ENCODE data around the gene TEX264. TPM values are rescaled to one million over a fixed set of nuclear protein-coding genes. Genes with fewer than 3 reads are reported as not detected.

TEX264 gene
- total and polyA plus RNA-seq, 4 donors, result 36.1 to 105 (median 55.4) TPM

Small RNA genes within 50 kb of the gene (small RNA-seq; reads per million reads assigned to genes)
- 57.0 reads per million, percentile 97 among the genes with 10 or more reads in this experiment for gene RNA5SP132 (ENCODE audit: low replicate concordance)

Other genes starting within 250 kb of the TEX264 start
- 10 to 100 TPM; 18.0 to 18.1 TPM for gene DCAF1, start 171.2 kb upstream of the TEX264 start, total RNA-seq
- 10 to 100 TPM in 1 of 2 donors, 1 to 10 TPM in 1; 7.1 to 10.5 TPM for gene DCAF1, start 171.2 kb upstream of the TEX264 start, polyA plus RNA-seq
- gene RAD54L2, start 132.5 kb upstream of the TEX264 start, total RNA-seq, result 10 to 100 TPM; 23.1 to 30.6 TPM
- 1 to 10 TPM; 3.6 to 7.3 TPM for gene RAD54L2, start 132.5 kb upstream of the TEX264 start, polyA plus RNA-seq
- gene GRM2, start 35.8 kb downstream of the TEX264 start, total RNA-seq, result under 1 TPM; 0.26 to 0.77 TPM
- gene GRM2, start 35.8 kb downstream of the TEX264 start, polyA plus RNA-seq, result under 1 TPM; 0.13 to 0.24 TPM
- gene IQCF6, start 108.0 kb downstream of the TEX264 start, total RNA-seq, result not detected
- not detected for gene IQCF6, start 108.0 kb downstream of the TEX264 start, polyA plus RNA-seq
- not detected for gene IQCF2, start 190.4 kb downstream of the TEX264 start, total RNA-seq
- gene IQCF2, start 190.4 kb downstream of the TEX264 start, polyA plus RNA-seq, result not detected
- gene IQCF5, start 204.3 kb downstream of the TEX264 start, total RNA-seq, result not detected
- not detected for gene IQCF5, start 204.3 kb downstream of the TEX264 start, polyA plus RNA-seq
- not detected for gene IQCF1, start 232.1 kb downstream of the TEX264 start, total RNA-seq
- gene IQCF1, start 232.1 kb downstream of the TEX264 start, polyA plus RNA-seq, result not detected

Data from lung (tissue), 5 donors.